ENCODE data around the gene INCA1. TPM values are rescaled to one million over a fixed set of nuclear protein-coding genes. Genes with fewer than 3 reads are reported as not detected.

Gene INCA1
- total and polyA plus RNA-seq, 2 of the 13 experiments (the other 11 are each of a cell fraction or from before 2014, with no cell fraction given): 0.93 to 2.6 TPM

DNA sequence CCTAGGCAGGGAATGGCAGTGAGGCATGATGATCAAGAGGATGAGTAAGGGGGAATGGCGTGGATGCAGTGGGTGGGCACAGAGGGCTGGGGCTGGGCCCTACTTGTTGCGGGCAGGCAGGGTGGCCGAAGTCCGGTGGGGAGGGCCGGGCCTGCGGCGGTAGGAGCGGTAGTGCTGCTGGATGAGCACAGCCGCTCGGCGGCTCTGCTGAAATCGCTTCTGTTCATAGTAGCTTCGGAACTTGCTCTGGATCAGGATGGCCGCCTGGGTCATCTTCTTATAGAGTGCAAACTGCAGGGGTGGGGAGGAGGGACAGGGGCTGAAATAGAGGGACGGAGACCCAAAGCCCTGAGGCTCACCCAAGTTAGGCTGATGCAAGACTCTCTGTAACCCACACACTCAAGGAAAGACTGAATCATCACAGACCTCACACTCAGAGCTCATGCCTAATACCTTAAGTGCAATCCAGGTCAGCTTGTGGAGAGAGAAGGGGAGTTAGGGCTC is 28.2 kb downstream of the INCA1 start (continued):
- peak in 1 of 2 experiments; percentile 14; a peak in 1 of 4 replicates for TF ChIP-seq EP300 (IDR thresholded peaks at IDR 0.05; ENCODE audit: low read depth in 2 of 2, low read length in 2 of 2)
- no peak for TF ChIP-seq EP300 (CRISPR knock-in tag; IDR thresholded peaks at IDR 0.05; ENCODE audit: borderline replicate concordance)
- TF ChIP-seq CBX2 (IDR thresholded peaks at IDR 0.05; ENCODE audit: low read depth, low read length): no peak
- TF ChIP-seq CBX2 (CRISPR knock-in tag; IDR thresholded peaks at IDR 0.05; ENCODE audit: low read depth): 0 out of 2 replicates have a peak, but pooled peaks have one; percentile 17
- TF ChIP-seq TCF7 (IDR thresholded peaks at IDR 0.05; ENCODE audit: low read depth): no peak
- TF ChIP-seq SKI (IDR thresholded peaks at IDR 0.05; ENCODE audit: partially characterized antibody): no peak
- no peak for TF ChIP-seq MAFF (IDR thresholded peaks at IDR 0.05; ENCODE audit: low read depth, low read length)
- TF ChIP-seq, protein P1, sequence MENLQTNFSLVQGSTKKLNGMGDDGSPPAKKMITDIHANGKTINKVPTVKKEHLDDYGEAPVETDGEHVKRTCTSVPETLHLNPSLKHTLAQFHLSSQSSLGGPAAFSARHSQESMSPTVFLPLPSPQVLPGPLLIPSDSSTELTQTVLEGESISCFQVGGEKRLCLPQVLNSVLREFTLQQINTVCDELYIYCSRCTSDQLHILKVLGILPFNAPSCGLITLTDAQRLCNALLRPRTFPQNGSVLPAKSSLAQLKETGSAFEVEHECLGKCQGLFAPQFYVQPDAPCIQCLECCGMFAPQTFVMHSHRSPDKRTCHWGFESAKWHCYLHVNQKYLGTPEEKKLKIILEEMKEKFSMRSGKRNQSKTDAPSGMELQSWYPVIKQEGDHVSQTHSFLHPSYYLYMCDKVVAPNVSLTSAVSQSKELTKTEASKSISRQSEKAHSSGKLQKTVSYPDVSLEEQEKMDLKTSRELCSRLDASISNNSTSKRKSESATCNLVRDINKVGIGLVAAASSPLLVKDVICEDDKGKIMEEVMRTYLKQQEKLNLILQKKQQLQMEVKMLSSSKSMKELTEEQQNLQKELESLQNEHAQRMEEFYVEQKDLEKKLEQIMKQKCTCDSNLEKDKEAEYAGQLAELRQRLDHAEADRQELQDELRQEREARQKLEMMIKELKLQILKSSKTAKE (CRISPR knock-in tag; IDR thresholded peaks at IDR 0.05; ENCODE audit: borderline replicate concordance): no peak
- TF ChIP-seq ZNF557 (CRISPR knock-in tag; IDR thresholded peaks at IDR 0.05): no peak
- TF ChIP-seq STAG1 (CRISPR knock-in tag; IDR thresholded peaks at IDR 0.05): no peak
- peak; percentile 38; the same call in 1 of the 2 replicates for TF ChIP-seq CHCHD3 (CRISPR knock-in tag; IDR thresholded peaks at IDR 0.05)
- TF ChIP-seq NAIF1 (CRISPR knock-in tag; IDR thresholded peaks at IDR 0.05; ENCODE audit: borderline replicate concordance): 0 out of 2 replicates have a peak, but pooled peaks have one; percentile 55
- TF ChIP-seq HOXA5 (CRISPR knock-in tag; IDR thresholded peaks at IDR 0.05): no peak
- no peak for TF ChIP-seq PRDM10 (CRISPR knock-in tag; IDR thresholded peaks at IDR 0.05; ENCODE audit: low read depth)
- peak; percentile 37; the same call in 1 of the 2 replicates for TF ChIP-seq POLR2G (IDR thresholded peaks at IDR 0.05; ENCODE audit: low read depth, low read length)
- no peak for TF ChIP-seq TBL1XR1 (IDR thresholded peaks at IDR 0.05; ENCODE audit: borderline replicate concordance, low read length, partially characterized antibody)
- no peak for TF ChIP-seq SNAPC4 (CRISPR knock-in tag; IDR thresholded peaks at IDR 0.05)
- 0 out of 2 replicates have a peak, but pooled peaks have one; percentile 47 for TF ChIP-seq MYNN (CRISPR knock-in tag; IDR thresholded peaks at IDR 0.05; ENCODE audit: low read depth)

All from HepG2 (cell line).